Globus pallidus (tissue), 1 donor: ENCODE data around the gene IL21R.
"Not testable (repeated sequence)": the region's sequence is repeated elsewhere in the genome, so short reads cannot be mapped to it uniquely, and the experiment has no call there.

Experiments
- DNase-seq: peaks from one replicate; pipeline ENCODE4 v3.0.0-alpha.2; 2015; ENCODE audit warnings: low spot score

IL21R gene

GRCh38 chr16:27402569-27402963 is 592 bp downstream of the IL21R start:
- DNase-seq = no peak

DNA sequence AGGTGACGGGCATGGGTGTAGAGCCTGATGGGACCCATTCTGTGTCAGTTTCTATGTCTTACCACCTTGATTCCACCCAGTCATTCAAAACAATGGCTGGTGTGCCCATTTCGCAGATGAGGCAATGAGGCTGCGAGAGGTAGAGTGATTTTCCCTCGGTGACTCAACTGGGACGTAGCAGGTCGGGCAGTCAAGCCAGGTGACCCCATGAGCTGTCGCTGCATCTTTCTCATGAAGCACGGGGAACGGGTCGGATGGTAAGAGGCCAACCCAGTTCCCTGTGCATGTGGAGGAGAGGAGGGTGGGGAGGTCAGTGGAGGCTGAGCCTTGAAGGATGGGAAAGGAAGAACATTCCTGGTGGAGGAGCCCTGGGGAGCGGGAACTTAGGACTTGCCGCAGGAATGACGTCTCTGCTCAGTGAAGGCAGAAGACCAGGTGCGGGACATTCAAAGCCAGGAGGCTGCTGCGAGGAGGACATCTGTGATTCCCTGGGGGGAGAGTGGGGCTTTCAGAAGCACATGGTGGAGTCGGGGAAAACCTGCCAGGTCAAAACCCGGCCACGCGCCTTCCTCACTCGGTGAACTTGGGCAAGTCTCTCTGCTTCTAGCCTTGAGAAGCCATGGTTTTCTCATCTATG is 1.1 kb downstream of the IL21R start:
- DNase-seq = no peak

GRCh38 chr16:27403601-27403992 is 1.6 kb downstream of the IL21R start:
- no peak for DNase-seq

- DNase-seq = no peak
These were observed 2.3 kb downstream of the IL21R start for GRCh38 chr16:27404163-27404823.

DNA sequence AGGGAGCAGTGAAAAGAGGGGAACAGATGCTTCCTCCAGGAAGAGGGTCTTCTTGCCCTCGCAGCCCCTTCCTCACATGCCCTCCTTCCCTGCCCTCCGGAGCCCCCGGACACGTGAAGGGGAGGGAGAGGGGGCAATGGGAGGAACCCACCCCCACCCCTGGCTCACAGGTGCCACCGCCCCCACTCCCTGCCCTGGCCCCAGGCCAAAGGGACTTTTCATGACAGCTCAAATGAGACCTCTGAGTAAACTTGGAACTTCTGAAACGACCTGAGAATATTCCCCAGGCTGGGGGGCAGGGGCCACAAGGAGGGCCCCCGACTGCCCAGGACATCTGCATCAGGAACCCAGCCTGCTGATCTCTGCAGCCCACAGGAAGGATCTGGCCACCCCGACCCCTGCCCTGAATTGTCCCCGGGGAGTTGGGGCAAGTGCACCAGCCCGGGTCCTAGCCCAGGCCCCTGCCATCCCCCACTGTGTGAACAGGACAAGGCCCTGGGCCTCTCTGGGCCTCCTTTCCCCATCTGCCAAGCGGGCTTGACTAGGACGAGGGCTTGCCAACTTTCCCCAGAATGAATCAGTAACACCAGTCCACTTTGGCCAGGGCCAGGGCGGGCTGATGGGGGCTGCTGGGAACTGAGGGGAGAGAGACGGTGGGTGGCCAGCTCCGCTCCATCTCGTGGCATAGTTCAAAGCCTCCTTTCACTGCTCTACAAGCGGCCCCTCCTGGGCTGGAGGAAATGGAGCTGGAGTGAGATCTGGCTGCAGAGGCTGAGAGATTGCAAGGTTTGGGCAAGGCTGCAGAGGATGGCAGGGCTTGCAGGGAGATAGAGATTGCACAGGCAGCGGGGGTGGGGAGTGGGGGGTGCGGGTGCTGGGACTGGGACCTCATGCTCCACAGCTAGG is 3.8 kb downstream of the IL21R start:
- no peak for DNase-seq

GRCh38 chr16:27406511-27407128 is 4.6 kb downstream of the IL21R start:
- DNase-seq = no peak

DNA sequence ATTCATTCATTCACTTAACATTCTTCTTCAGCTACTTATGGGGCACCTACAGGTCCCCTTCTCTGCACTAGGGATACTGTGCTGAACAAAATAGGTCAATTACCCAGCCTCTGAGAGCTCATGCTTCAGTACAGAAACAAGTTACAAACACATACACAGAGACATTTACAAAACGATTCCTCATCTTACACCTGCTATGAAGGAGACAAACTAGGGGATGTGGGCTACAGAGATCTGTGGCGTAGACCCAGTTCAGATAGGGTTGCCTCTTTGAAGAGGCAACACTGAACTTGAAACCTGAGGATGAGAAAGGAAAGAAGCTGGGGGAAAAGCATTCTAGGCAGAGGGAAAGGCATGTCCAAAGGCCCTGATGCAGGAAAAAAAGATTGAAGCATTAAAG is 5.2 kb downstream of the IL21R start:
- DNase-seq = no peak

DNA sequence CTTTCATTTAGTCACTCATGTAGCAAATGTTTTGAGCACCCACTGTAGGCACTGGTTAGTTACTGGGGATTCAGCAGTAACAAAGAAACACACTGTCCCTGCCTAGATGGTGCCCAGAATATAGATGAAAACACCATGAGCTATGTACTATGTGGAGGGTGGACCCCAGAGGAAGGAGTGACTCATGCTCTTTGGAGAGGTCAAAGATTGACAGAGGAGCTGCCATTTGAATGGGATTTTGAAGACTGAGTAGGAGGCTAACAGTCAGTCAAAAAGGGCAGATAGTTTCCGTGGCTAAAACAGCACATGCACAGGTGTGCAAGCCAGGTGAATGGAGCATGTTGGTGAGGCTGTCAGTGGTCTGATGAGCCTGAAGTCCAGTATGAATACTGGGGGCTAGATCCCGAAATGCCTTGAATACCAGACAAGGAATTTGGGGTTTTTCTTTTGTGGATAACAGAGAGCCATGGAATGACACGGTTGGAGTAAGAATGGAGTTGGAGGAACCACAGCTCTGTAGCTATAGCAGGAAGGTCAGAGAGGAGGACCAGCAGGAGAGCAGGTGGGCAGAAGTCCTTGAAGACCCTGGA is 6.1 kb downstream of the IL21R start:
- DNase-seq = no peak

GRCh38 chr16:27408602-27409031 is 6.6 kb downstream of the IL21R start:
- no peak for DNase-seq

GRCh38 chr16:27409958-27410357 is 8.0 kb downstream of the IL21R start:
- not testable (repeated sequence) for DNase-seq

- no peak for DNase-seq
These were observed 8.8 kb downstream of the IL21R start for GRCh38 chr16:27410761-27411160.

GRCh38 chr16:27413956-27414355 is 12.0 kb downstream of the IL21R start:
- no peak for DNase-seq

DNA sequence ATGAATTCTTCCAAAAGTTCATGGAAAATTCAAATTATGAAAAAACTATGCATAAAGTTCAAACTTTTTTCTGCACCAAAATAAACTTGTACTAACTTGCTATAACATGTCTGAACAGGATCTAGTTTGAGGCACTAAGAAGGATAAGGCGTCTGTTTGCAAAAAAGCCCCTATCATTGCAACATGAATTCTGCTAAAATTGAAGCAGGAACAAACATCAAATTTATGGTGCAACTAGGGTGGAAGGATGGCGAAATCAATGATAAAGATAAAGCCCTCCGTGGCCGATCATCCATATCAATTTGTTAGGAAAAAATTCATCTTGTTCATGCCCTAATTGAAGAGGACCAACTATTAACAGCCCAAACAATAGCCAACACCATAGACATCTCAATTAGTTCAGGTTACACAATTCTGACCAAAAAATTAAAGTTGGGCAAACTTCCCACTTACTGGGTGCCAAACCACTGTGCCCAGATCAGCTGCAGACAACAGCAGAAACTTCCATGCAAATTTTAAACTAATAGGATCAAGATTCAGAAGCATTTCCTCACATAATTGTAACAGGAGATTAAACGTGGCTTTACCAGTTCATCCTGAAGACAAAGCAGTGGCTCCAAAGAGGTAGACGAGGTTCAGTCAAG is 12.9 kb downstream of the IL21R start:
- DNase-seq = no peak

DNA sequence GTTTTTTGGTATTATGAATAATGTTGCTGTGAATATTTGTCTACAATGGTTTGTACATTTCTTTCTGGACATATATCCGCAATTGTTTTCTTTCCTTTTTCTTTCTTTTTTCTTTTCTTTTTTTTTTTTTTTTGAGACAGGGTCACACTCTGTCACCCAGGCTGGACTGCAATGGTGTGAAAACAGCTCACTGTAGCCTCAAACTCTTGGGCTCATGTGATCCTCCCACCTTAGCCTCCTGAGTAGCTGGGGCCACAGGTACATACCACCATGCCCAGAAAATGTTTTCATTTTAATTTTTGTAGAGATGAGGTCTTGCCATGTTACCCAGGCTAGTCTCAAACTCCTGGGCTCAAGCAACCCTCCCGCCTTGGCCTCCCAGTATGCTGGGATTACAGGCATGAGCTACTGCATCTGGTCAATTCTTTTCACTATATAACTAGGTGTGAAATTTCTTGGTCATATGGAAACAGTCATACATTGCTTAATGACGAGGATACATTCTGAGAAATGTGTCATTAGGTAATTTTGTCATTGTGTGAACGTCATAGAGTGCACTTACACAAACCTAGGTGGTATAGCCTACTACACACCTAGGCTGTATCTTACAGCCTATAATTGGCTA is 15.2 kb downstream of the IL21R start:
- no peak for DNase-seq

GRCh38 chr16:27421961-27422740 is 20.2 kb downstream of the IL21R start:
- DNase-seq = no peak

DNA sequence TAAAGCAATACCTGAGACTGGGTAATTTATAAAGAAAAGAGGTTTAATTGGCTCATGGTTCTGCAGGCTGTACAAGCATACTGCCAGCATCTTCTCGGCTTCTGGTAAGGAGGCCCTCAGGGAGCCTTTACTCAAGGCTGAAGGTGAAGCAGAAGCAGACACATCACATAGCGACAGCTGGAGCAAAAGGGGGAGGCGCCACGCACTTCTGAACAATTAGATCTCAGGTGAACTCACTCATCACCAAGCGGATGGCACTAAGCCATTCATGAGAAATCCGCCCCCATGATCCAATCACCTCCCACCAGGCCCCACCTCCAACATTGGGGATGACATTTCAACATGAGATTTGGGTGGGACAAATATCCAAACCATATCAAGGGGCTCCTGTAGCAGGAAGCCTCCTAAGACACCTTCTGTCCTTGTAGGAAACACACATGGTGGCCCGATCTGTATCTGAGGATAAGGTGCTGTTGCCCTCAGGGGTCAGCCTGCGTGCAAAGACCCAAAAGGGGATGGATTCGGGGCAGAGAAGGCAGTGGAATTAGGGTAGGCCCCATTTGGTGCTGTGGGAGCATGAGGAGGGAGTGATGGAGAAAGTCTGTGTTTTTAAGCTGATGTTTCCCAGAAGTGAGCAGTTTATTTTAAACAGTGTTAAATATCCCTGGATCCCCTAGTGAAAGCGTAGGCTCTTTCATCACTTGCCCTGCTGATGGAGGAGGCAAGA is 23.0 kb downstream of the IL21R start:
- DNase-seq = no peak

GRCh38 chr16:27425961-27426360 is 24.0 kb downstream of the IL21R start:
- no peak for DNase-seq

GRCh38 chr16:27426423-27427408 is 24.7 kb downstream of the IL21R start:
- no peak for DNase-seq
